K562 (cell line): Measurements from ENCODE around the gene ITGA1. TPM values are rescaled to one million over a fixed set of nuclear protein-coding genes. Genes with fewer than 3 reads are reported as not detected.

Source experiments
- ATAC-seq: fragments of 200-7000 bp; cut with Tn5 transposase; 3 replicates; pipeline ENCODE4 v1.9.1; 2020; ENCODE audit warnings: moderate library complexity
- BruUV-seq: library from RNA; stranded (reverse); fragments of 400-500 nt; replicated peaks from 2 replicates; lab custom pipeline; 2021; lab: Mats Ljungman, UMichigan
- CTCF ChIA-PET: fragments of 300-600 bp; formaldehyde crosslinking; extraction: SDS; loops from one replicate; lab custom pipeline; 2021; ENCODE audit warnings: low intra/inter-chr PET ratio; lab: Yijun Ruan, JAX
- POLR2A ChIA-PET: fragments of 300-600, 350-650 bp; sonication (Branson Sonifier 250); formaldehyde crosslinking; extraction: SDS; loops from one replicate; lab custom pipeline; 2021; ENCODE audit warnings: antibody characterized with exemption, inconsistent platforms; lab: Yijun Ruan, JAX
- DNase-seq, 4 experiments: peaks; one replicate each; pipeline versions ENCODE4 v3.0.0 to v3.0.0-alpha.2; 2011 to 2018; ENCODE audit warnings: low spot score in 3 of 4, mixed read lengths in 3 of 4; ENCODE audit errors: extremely low read depth in 1 of 4
- FAIRE-seq: peaks from 2 replicates; lab custom pipeline; 2011; peaks lifted over from hg19 to GRCh38; lab: Jason Lieb, UNC
- H2AFZ ChIP-seq: 2 replicates; pipeline ENCODE4 v1.6.0; 2011; ENCODE audit warnings: low read depth, low read length, control low read depth, inconsistent platforms
- H3K27ac ChIP-seq: fragments of 200-600 bp; 3 replicates; pipeline ENCODE4 v1.8.0; 2011; ENCODE audit warnings: low read depth, mild to moderate bottlenecking, control low read depth, inconsistent platforms, low read length, moderate library complexity, mixed read lengths; ENCODE audit errors: extremely low read depth
- H3K27me3 ChIP-seq, 2 experiments: fragments of 300-600 bp in 1 of 2; 2 replicates in 1 of 2; 3 replicates in 1 of 2; pipeline versions ENCODE4 v1.6.0 to v1.8.0; 2011; ENCODE audit warnings: inconsistent platforms in 2 of 2, low read length in 2 of 2, mild to moderate bottlenecking in 1 of 2, mixed read lengths in 1 of 2, moderate library complexity in 1 of 2; ENCODE audit not compliant: control insufficient read depth in 2 of 2, insufficient read depth in 2 of 2
- H3K36me3 ChIP-seq: fragments of 300-600 bp; 3 replicates; pipeline ENCODE4 v1.8.0; 2011; ENCODE audit warnings: mild to moderate bottlenecking, low read length, inconsistent platforms; ENCODE audit not compliant: control insufficient read depth, insufficient read depth
- H3K4me1 ChIP-seq, 2 experiments: fragments of 200-600 bp in 1 of 2; replicated peaks in 1 of 2; 2 replicates in 1 of 2; 3 replicates in 1 of 2; pipeline versions ENCODE4 v1.5.1 to v1.8.0; 2011; ENCODE audit warnings: inconsistent platforms in 2 of 2, low read length in 2 of 2, mild to moderate bottlenecking in 1 of 2, mixed read lengths in 1 of 2, moderate library complexity in 1 of 2; ENCODE audit not compliant: control insufficient read depth in 2 of 2, insufficient read depth in 2 of 2
- H3K4me2 ChIP-seq: 2 replicates; pipeline ENCODE4 v1.6.1; 2011; ENCODE audit warnings: low read length, control low read depth, inconsistent platforms, mixed read lengths; ENCODE audit not compliant: insufficient read depth
- H3K4me3 ChIP-seq: fragments of 200-600 bp; sonication (generic), shearing (Covaris generic); 2 replicates; pipeline ENCODE4 v1.5.1; 2016; ENCODE audit warnings: control low read depth, inconsistent platforms
- H3K79me2 ChIP-seq: fragments of 200-600 bp; 3 replicates; pipeline ENCODE4 v1.8.0; 2011; ENCODE audit warnings: low read length, inconsistent platforms; ENCODE audit not compliant: control insufficient read depth, insufficient read depth
- H3K9ac ChIP-seq, 2 experiments: 2 replicates each; pipeline versions ENCODE4 v1.6.0 to v1.6.1; 2011; ENCODE audit warnings: low read depth in 2 of 2, low read length in 2 of 2, control low read depth in 1 of 2, inconsistent platforms in 1 of 2, mild to moderate bottlenecking in 1 of 2, mixed read lengths in 1 of 2; ENCODE audit not compliant: insufficient read depth in 1 of 2
- H3K9me1 ChIP-seq: one replicate; pipeline ENCODE4 v1.6.0; 2011; ENCODE audit warnings: inconsistent platforms, mild to moderate bottlenecking, low read length, moderate library complexity; ENCODE audit not compliant: control insufficient read depth, insufficient read depth
- H3K9me3 ChIP-seq: replicated peaks from 2 replicates; pipeline ENCODE4 v1.5.1; 2011; ENCODE audit warnings: low read depth, low read length, inconsistent platforms; ENCODE audit not compliant: control insufficient read depth, insufficient read depth
- H4K20me1 ChIP-seq: replicated peaks from 2 replicates; pipeline ENCODE4 v1.6.1; 2011; ENCODE audit warnings: low read length, inconsistent platforms, mixed read lengths; ENCODE audit not compliant: control insufficient read depth, insufficient read depth
- BMI1 ChIP-seq: fragments of 150-350 bp; IDR thresholded peaks from 2 replicates; pipeline ENCODE4 v1.6.1; 2014; ENCODE audit warnings: low read length
- BRCA1 ChIP-seq, 2 experiments: fragments of 450-650 bp in 1 of 2; sonication (generic) in 1 of 2; formaldehyde crosslinking in 1 of 2; IDR thresholded peaks; 2 replicates each; pipeline versions ENCODE4 v1.5.0 to v1.6.1; 2017 to 2020; ENCODE audit warnings: mild to moderate bottlenecking in 1 of 2, missing genetic modification reagents in 1 of 2
- FOXP1 ChIP-seq: sonication (generic); formaldehyde crosslinking; IDR thresholded peaks from 2 replicates; pipeline ENCODE4 v1.8.0; 2022; ENCODE audit warnings: mild to moderate bottlenecking, missing genetic modification reagents
- GATAD2A ChIP-seq: fragments of 450-650 bp; IDR thresholded peaks from 2 replicates; pipeline ENCODE4 v1.6.1; 2017
- KAT7 ChIP-seq: sonication (generic); formaldehyde crosslinking; IDR thresholded peaks from 2 replicates; pipeline ENCODE4 v1.8.0; 2022; ENCODE audit warnings: missing genetic modification reagents, mild to moderate bottlenecking, borderline replicate concordance
- NFIX ChIP-seq: fragments of 250-450 bp; sonication (Bioruptor Pico); IDR thresholded peaks from 2 replicates; pipeline ENCODE4 v1.4.0; 2020; ENCODE audit warnings: low read depth, mild to moderate bottlenecking, moderate library complexity
- PHF8 ChIP-seq: fragments of 200-600 bp; sonication (generic); IDR thresholded peaks from 2 replicates; pipeline ENCODE4 v1.6.1; 2012; ENCODE audit warnings: mixed run types, mild to moderate bottlenecking, inconsistent platforms, low read length, moderate library complexity, borderline replicate concordance
- WHSC1 ChIP-seq: IDR thresholded peaks from one replicate; pipeline ENCODE4 v1.6.1; 2012; ENCODE audit warnings: low read length, control low read depth, inconsistent platforms
- ZKSCAN1 ChIP-seq: fragments of 150-350 bp; IDR thresholded peaks from 2 replicates; pipeline ENCODE4 v1.6.1; 2016; ENCODE audit warnings: low read depth, low read length
- ZNF436 ChIP-seq: fragments of 250-450, 450-650 bp; sonication (Bioruptor Pico); formaldehyde crosslinking; IDR thresholded peaks from 2 replicates; pipeline ENCODE4 v1.7.0; 2020; ENCODE audit warnings: mild to moderate bottlenecking
- WGBS: fragments of 100-300 bp; shearing (Covaris generic); methylation state at CpG from one replicate; pipeline ENCODE4 v1.1.6; 2016; ENCODE audit warnings: low coverage, mixed read lengths; ENCODE audit not compliant: insufficient coverage; ENCODE audit errors: missing lambda C conversion rate; 5-methylcytosine and 5-hydroxymethylcytosine counted together
- in situ Hi-C: fragments of 300-500 bp; cut with MboI; formaldehyde crosslinking; loops from 4 replicates; pipeline ENCODE4 v1.15.0; 2018; ENCODE audit warnings: inconsistent platforms, mixed read lengths
- intact Hi-C: fragments of 100-400 bp; cut with micrococcal nuclease; formaldehyde crosslinking; loops from 2 replicates; pipeline ENCODE4 v1.14.2; 2022
- polyA plus RNA-seq, 8 experiments: library from polyadenylated mRNA; depleted of rRNA in 4 of 8; stranded (reverse) in 5 of 8; unstranded in 3 of 8; fragments of >200 nt; fragmentation: Nextera tagmentation in 2 of 8; fragmentation: Illumina TruSeq in 1 of 8; extraction: Ambion mirVana in 2 of 8; extraction: Trizol in 1 of 8; gene quantifications; 2 replicates each; pipeline versions ENCODE4 v1.2.1 to v1.2.3, GENCODE V29; 2011 to 2014; ENCODE audit warnings: inconsistent platforms in 1 of 8, missing spikeins in 1 of 8
- total RNA-seq, 7 experiments: library from RNA; depleted of rRNA in 6 of 7; stranded (reverse); fragments of >200 nt in 6 of 7; fragmentation: Illumina TruSeq in 2 of 7; extraction: Trizol in 2 of 7; gene quantifications; 2 replicates each; pipeline versions ENCODE4 v1.2.1 to v1.2.3, GENCODE V29; 2011 to 2021; ENCODE audit warnings: low replicate concordance in 1 of 7
- TF ChIP-seq, protein P1 (sequence below): fragments of 250-450 bp; sonication (Bioruptor Pico); IDR thresholded peaks from 2 replicates; pipeline ENCODE4 v1.4.0; 2020; ENCODE audit warnings: mild to moderate bottlenecking

ITGA1 gene
- total and polyA plus RNA-seq, 9 of the 15 experiments (the other 6 are each of a cell fraction or from before 2014, with no cell fraction given), result 0.04 to 0.22 TPM; not detected in 7

GRCh38 chr5:52838326-52839015 lies 50.8 kb downstream of the ITGA1 start:
- no peaks in the 10 kb centered on the region for H3K36me3 ChIP-seq
- intact Hi-C loops, result no loop called here
- FAIRE-seq, result no peak
- no peak for DNase-seq
- TF ChIP-seq, protein P1, sequence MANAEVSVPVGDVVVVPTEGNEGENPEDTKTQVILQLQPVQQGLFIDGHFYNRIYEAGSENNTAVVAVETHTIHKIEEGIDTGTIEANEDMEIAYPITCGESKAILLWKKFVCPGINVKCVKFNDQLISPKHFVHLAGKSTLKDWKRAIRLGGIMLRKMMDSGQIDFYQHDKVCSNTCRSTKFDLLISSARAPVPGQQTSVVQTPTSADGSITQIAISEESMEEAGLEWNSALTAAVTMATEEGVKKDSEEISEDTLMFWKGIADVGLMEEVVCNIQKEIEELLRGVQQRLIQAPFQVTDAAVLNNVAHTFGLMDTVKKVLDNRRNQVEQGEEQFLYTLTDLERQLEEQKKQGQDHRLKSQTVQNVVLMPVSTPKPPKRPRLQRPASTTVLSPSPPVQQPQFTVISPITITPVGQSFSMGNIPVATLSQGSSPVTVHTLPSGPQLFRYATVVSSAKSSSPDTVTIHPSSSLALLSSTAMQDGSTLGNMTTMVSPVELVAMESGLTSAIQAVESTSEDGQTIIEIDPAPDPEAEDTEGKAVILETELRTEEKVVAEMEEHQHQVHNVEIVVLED, result no peak
- TF ChIP-seq GATAD2A, result no peak
- TF ChIP-seq BMI1, result no peak
- TF ChIP-seq BRCA1 (IDR thresholded peaks at IDR 0.05), result no peak
- TF ChIP-seq BRCA1 (CRISPR knock-in tag; IDR thresholded peaks at IDR 0.05), result no peak
- no peak for TF ChIP-seq NFIX (CRISPR knock-in tag)
- TF ChIP-seq FOXP1 (CRISPR knock-in tag), result no peak
- TF ChIP-seq WHSC1, result no peak
- TF ChIP-seq PHF8, result no peak
- no peak for TF ChIP-seq ZKSCAN1
- TF ChIP-seq ZNF436 (CRISPR knock-in tag), result no peak
- no peak for TF ChIP-seq KAT7
- no peak for ATAC-seq
- WGBS, result 1% methylated on average over 7 of the region's 7 CpGs
- no peaks in the 10 kb centered on the region for H3K9me3 ChIP-seq
- no peaks in the 10 kb centered on the region for H3K4me1 ChIP-seq
- no peak overlapping the region for H3K9ac ChIP-seq
- in situ Hi-C loops, result no loop called here
- no peaks in the 10 kb centered on the region for H3K79me2 ChIP-seq
- no TSS peak for BruUV-seq
- H2AFZ ChIP-seq, result no peak overlapping the region
- no peak overlapping the region for H3K27ac ChIP-seq
- H3K27me3 ChIP-seq, result 0 out of 5 replicates have a peak, but pooled peaks cover 0 to 2% of the 10 kb centered on the region in 2 experiments
- CTCF ChIA-PET, result no interaction called here
- POLR2A ChIA-PET, result no interaction called here
- H4K20me1 ChIP-seq, result no peaks in the 10 kb centered on the region
- H3K9me1 ChIP-seq, result no peaks in the 10 kb centered on the region
- H3K4me3 ChIP-seq, result no peak overlapping the region
- H3K4me2 ChIP-seq, result no peak overlapping the region
